Retinal pigment epithelial cell (primary cell): Measurements from ENCODE around the gene KRT15.

Experiments
- DNase-seq: peaks from one replicate; pipeline ENCODE4 v3.0.0-alpha.2; 2010; ENCODE audit warnings: low read depth
- H3K4me3 ChIP-seq: 2 replicates; pipeline ENCODE4 v1.5.1; 2011; ENCODE audit warnings: mild to moderate bottlenecking, low read length, control low read depth, moderate library complexity
- TF ChIP-seq, protein P1 (sequence below): conservative IDR thresholded peaks from 2 replicates; pipeline ENCODE4 v1.5.1; 2011; ENCODE audit warnings: low read depth, low read length, control low read depth, inconsistent platforms

Gene KRT15

GRCh38 chr17:41511716-41512115 is 7.0 kb downstream of the KRT15 start:
- DNase-seq = no peak
- TF ChIP-seq, protein P1, sequence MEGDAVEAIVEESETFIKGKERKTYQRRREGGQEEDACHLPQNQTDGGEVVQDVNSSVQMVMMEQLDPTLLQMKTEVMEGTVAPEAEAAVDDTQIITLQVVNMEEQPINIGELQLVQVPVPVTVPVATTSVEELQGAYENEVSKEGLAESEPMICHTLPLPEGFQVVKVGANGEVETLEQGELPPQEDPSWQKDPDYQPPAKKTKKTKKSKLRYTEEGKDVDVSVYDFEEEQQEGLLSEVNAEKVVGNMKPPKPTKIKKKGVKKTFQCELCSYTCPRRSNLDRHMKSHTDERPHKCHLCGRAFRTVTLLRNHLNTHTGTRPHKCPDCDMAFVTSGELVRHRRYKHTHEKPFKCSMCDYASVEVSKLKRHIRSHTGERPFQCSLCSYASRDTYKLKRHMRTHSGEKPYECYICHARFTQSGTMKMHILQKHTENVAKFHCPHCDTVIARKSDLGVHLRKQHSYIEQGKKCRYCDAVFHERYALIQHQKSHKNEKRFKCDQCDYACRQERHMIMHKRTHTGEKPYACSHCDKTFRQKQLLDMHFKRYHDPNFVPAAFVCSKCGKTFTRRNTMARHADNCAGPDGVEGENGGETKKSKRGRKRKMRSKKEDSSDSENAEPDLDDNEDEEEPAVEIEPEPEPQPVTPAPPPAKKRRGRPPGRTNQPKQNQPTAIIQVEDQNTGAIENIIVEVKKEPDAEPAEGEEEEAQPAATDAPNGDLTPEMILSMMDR = no peak
- no peak overlapping the region for H3K4me3 ChIP-seq

DNA sequence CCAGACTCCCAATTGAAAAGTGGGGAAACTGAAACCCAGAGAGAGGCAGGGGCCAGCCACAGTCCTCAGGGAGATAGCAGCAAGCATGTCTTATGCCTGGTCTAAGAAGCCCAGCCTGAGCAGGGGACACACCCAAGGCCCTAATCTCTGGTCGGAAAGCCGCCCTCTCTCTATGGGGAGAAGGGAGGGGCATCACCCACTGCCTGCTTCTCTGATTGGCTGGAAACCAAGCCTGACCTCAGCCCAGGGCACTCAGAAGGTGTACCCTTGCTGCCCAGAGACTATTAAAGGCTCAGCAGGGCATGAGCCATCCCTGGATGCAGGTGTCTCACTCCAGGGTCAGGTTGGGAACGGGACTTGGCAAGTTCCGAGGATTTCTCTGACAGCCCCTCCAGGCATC is 7.6 kb downstream of the KRT15 start:
- TF ChIP-seq, protein P1 = no peak
- no peak for DNase-seq
- no peak overlapping the region for H3K4me3 ChIP-seq

DNA sequence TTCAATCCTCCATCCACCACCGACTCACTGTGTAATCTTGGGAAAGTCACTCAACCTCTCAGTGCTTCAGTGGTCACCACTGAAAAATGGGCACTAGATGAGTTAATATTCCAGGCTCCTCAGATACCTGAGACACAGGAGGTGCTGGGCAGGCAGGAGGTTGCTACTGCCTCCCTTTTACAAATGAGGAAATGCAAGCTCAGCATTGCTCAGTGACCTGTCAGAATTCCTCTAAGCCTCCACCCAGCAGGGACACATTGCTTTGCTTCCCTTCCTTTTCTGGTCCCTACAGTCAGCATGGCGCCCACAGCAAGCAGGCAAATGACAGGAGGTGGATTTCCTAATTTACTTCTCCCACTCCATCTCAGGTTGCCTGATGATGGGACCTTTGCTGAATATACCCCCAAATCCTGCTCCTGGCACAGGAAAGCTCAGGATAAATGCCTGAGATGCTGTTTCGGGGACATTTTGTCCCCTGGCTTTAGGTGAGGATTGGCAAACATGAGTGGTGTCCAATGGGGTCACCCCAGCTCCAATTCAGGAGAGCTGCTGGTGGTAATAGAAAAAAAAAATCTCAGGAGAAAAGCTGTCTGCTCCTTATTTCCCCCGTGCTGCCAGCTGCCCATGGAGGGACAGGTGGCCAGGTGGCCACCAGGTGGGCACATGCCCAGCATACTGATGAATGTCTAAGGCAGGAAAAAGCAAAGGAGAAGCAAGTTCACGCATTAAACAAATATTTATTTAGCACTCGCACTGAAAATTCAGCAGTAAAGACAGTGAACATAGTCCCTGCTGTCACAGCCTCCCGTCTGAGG is 8.2 kb downstream of the KRT15 start:
- TF ChIP-seq, protein P1 = no peak
- DNase-seq = no peak
- no peak overlapping the region for H3K4me3 ChIP-seq

GRCh38 chr17:41507315-41507880 is 11.3 kb downstream of the KRT15 start:
- TF ChIP-seq, protein P1 = no peak
- H3K4me3 ChIP-seq = no peak overlapping the region
- no peak for DNase-seq

DNA sequence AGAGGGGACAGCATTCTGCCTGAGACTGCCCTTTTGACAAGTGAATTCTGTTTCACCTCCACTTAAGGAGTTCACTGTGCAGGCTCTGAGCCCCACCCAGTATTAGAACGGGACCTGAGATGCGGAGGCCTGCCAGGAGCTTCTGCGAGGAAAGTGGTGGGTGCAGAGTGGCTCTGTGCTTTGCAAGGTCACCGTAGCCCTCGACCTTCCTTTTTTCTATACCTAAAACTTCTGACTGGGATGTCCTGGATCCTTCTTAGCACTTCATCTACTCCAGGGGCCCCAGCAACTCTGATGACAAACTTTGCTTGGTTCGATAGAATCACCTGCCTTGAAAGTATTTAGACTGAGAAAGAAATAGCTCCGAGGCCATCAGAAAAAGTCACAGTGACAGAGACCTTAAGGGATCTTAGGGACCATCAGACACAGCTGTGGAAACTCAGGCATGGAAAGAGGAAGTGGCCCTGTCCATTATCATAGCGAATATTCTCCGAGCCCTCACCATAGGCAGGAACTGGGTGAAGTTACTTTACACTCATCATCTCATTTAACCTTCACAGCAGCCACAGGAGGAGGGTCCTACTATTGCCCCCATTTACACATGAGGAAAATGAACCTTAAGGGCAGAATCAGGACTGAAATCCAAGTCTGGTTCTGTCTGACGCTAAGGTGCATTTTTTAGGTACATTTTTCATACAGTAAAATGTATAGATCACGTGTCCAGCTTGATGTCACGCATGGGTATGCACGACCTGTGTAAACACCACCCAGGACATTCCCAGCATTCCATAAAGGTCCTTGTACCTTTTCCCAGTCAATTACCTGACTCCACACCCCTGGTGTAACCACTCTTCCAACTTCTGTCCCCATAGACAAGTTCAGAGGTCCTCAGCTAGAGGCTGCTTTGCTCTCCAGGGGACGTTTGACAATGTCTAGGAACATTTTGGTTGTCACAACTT is 12.6 kb downstream of the KRT15 start:
- TF ChIP-seq, protein P1 = no peak
- H3K4me3 ChIP-seq = no peak overlapping the region
- no peak for DNase-seq

DNA sequence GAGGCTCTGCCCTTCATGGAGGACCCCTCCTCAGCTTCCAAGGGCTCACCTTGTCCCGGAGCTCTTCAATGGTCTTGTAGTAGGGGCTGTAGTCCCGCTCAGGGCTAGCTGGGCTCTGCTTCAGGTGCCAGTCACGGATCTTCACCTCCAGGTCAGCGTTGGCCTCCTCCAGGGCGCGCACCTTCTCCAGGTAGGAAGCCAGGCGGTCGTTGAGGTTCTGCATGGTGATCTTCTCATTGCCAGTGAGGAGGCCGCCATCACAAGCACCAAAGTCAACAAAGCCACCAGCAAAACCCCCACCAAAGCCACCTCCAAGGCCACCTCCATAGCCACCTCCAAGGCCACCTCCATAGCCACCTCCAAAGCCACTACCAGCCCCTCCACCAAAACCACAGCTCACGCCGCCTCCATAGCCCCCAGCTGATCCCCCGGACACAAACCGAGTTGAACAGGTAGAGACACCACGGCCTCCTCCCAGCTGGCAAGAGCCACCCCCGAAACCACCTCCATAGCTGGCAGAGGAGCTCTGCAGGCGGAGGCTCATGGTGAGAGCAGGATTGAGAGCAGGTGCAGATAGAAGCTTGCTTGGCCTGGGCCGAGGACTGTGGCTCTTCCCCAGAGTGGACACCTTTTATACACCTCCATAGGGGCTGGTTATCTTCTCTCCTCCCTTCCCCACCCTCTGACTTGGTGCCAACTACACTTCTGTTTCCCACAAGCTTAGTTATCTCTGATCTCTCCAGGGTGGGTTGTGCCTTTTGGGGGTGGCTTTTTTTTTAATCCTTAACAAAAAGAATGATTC is 13.5 kb downstream of the KRT15 start, which contains the start of gene KRT13:
Gene KRT13 (minus strand): TSS at position 606 of the 802 bp plus-strand sequence. CDS start 62 bp downstream, at position 544.
- no peak for DNase-seq
- H3K4me3 ChIP-seq = no peak within 1 kb of the TSS
- TF ChIP-seq, protein P1 = no peak
